HL-60/S4 (cell line): Measurements from ENCODE around the gene FAM83F.

ENCODE experiments used
- in situ Hi-C: fragments of 300-500 bp; cut with MboI; formaldehyde crosslinking; loops from 2 replicates; pipeline ENCODE4 v1.14.3; 2022; ENCODE audit warnings: low sequenced_read_pairs

FAM83F gene

DNA sequence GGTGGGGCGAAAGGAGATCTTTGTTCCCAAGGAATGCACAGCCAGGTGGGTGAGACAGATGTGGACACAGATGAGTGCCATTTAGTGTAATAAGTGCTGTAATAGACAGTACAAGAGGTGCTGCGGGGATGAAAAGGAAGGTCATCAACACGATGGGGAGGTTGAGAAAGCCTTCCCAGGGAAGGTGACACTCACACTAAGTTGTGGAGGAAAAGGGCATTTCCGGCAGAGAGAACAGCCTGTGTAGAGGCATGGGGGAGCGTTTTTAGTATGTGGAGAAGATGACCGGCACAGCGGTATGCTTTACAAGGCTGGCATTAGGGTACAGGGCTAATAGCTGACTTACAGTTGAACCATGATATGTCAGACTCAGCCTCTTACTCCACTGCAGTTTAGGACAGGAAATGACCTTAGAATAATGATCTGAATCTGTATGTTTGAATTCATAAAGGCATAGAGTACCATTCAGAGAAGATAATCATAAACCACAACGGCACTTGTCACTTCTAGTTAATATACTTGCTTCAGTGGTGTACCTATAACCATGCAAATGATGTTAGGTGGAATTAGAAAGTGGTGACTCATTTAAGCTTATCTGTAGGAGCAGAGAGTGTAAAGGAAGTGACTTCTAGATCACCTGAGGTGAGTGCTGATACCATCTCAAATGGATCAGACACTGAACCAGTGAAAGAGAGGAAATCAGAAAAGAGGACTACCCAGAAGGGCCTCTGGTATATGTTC is 60.6 kb downstream of the FAM83F start:
- in situ Hi-C loops, result no loop called here

DNA sequence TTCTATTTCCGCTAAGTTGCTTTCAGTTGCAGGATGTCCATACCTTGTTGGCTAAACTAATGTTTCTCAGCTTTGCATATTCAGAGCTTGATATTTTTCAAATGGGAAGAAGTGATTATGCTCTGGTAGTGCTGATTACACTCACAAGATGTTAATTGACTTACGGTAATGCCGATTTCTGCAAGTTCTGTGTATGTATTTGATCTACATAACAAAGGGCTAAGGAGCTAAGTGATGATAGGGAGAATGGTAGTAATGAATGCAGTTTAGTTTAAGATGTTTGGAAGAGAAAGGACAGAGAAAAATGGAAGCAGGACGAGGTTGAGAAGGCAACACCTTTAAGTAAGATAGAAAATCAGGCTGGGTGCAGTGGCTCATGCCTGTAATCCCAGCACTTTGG is 61.4 kb downstream of the FAM83F start:
- in situ Hi-C loops, result no loop called here

DNA sequence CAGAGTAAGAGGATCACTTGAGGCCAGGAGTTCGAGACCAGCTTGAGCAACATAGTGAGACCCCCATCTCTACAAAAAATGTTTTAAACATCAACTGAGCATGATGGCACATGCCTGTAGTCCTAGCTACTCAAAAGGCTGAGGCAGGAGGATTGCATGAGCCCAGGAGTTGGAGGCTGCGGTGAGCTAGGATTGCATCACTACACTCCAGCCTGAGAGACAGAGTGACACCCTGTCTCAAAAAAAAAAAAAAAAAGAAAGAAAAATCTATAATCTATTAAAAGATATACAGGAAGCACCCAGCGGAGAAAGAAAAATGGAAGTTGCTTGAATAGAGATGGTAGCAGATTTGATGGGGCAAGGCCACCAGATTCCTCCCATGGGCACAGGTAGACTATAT is 61.8 kb downstream of the FAM83F start:
- in situ Hi-C loops, result no loop called here

DNA sequence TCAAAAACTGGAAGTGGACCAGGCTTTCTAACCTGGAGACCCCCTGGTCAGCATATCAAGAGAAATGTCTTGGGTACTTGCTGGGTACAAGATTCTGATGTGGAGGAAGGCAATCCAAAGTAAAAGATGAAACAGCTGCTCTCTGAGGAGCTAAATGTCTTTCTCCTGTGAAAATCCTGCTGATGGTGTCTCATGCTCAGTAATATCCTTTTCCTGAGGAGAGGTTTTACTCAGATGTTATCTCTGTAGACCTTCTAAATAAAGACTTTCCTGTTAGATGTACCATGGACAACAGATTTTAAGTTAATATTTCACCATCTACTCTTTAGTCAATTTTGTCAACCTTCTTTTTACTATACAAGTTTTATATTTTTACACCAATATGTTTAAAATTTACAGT is 62.9 kb downstream of the FAM83F start:
- in situ Hi-C loops, result no loop called here

DNA sequence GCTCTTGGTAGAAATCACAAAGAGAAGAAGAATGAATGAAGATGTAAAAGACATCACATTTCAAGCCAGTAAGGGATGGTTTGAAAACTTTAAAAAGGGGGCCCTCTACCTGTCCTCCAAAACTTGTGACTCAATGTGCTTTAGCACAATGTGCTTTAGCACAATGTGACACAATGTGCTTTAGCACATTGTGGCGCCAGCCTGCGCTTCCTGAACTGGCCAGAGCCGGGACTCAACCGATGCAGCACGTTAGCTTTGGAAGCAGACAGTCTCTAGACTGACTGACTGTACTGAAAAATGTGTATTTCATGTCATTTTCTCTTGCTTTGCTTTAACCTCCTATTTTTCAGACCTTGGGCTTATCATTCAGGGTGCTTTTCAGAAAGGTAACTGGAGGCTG is 63.5 kb downstream of the FAM83F start:
- in situ Hi-C loops, result no loop called here

GRCh38 chr22:40065981-40066380 is 71.2 kb downstream of the FAM83F start:
- in situ Hi-C loops, result no loop called here

GRCh38 chr22:40067639-40068038 is 72.9 kb downstream of the FAM83F start:
- in situ Hi-C loops, result no loop called here

- in situ Hi-C loops, result no loop called here
These were observed 75.9 kb downstream of the FAM83F start for GRCh38 chr22:40070701-40071100.

DNA sequence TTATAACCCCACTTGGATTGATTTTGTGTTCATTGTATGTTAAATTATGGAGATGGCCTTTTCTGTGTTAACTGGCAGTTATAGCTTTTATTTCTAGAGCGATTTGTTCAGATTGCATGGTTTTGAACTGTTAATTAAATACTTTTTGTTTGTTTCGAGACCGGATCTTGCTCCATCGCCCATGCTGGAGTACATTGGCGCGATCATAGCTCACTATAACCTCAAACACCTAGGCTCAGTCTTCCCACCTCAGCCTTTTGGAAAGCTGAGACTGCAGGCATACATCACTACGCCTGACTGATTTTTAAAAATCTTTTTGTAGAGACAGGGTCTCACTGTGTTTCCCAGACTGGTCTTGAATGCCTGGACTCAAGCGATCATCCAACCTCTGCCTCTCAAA is 77.0 kb downstream of the FAM83F start:
- in situ Hi-C loops, result no loop called here

- in situ Hi-C loops, result no loop called here
These were observed 82.2 kb downstream of the FAM83F start for GRCh38 chr22:40076702-40077645.

DNA sequence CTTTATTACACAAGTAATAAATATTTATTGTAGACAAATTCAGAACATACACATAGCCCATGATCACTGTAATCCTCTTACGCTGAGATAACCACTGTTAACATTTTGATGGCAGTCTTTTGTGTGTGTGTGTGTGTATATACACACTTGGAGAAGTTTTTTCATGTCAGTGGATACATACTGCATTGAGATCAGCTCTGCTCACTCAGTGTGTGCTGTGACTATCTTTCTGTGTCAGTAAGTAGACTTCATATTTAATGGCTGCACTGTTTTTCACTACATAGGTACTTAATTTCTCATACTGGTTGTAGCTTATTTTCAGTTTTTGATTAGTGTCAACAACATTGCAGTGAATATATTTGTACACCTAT is 82.9 kb downstream of the FAM83F start:
- in situ Hi-C loops, result no loop called here

GRCh38 chr22:40081662-40082061 is 86.9 kb downstream of the FAM83F start:
- in situ Hi-C loops, result no loop called here

DNA sequence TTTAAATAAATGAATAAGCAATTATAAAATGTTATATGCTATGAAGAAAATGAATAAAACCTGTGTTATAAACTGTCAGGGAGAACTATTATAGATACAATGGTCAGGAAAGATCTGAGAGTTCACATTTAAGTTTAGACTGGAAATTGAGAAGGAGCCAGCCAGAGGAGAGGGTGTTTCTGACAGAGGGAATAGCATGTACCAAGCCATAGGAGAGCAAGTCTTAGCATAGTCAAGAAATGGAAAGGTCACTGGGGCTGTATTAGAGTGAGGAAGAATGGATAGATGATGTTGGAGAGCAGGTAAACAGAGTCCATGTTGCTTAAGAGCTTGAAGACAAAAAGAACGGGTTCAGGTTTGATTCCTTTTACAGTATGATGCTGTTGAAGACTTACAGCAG is 87.4 kb downstream of the FAM83F start:
- in situ Hi-C loops, result no loop called here

- in situ Hi-C loops, result no loop called here
These were observed 89.0 kb downstream of the FAM83F start for GRCh38 chr22:40083794-40084193.

GRCh38 chr22:40084246-40084645 is 89.5 kb downstream of the FAM83F start:
- in situ Hi-C loops, result no loop called here

GRCh38 chr22:40088818-40089217 is 94.1 kb downstream of the FAM83F start:
- in situ Hi-C loops, result no loop called here
